ENCODE data around the gene IQCH.

GRCh38 chr15:67208396-67208795 is 46.2 kb upstream of the IQCH start:
- TF ChIP-seq CTCF (IDR thresholded peaks at IDR 0.05): no peak
- TF ChIP-seq, protein P1, sequence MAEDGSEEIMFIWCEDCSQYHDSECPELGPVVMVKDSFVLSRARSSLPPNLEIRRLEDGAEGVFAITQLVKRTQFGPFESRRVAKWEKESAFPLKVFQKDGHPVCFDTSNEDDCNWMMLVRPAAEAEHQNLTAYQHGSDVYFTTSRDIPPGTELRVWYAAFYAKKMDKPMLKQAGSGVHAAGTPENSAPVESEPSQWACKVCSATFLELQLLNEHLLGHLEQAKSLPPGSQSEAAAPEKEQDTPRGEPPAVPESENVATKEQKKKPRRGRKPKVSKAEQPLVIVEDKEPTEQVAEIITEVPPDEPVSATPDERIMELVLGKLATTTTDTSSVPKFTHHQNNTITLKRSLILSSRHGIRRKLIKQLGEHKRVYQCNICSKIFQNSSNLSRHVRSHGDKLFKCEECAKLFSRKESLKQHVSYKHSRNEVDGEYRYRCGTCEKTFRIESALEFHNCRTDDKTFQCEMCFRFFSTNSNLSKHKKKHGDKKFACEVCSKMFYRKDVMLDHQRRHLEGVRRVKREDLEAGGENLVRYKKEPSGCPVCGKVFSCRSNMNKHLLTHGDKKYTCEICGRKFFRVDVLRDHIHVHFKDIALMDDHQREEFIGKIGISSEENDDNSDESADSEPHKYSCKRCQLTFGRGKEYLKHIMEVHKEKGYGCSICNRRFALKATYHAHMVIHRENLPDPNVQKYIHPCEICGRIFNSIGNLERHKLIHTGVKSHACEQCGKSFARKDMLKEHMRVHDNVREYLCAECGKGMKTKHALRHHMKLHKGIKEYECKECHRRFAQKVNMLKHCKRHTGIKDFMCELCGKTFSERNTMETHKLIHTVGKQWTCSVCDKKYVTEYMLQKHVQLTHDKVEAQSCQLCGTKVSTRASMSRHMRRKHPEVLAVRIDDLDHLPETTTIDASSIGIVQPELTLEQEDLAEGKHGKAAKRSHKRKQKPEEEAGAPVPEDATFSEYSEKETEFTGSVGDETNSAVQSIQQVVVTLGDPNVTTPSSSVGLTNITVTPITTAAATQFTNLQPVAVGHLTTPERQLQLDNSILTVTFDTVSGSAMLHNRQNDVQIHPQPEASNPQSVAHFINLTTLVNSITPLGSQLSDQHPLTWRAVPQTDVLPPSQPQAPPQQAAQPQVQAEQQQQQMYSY (CRISPR knock-in tag; IDR thresholded peaks at IDR 0.05): no peak
